ACHN (cell line): ENCODE results near the gene ANKK1.

ENCODE experiments used
- DNase-seq: peaks from one replicate; pipeline ENCODE4 v3.0.0-alpha.2; 2015
- in situ Hi-C: cut with HindIII; loops from 2 replicates; pipeline ENCODE4 v1.10.0; 2017; ENCODE audit warnings: low sequenced_read_pairs, low pct_ligation_motif_present, low pct_unique_long_range_greater_than_20kb

ANKK1 gene

DNA sequence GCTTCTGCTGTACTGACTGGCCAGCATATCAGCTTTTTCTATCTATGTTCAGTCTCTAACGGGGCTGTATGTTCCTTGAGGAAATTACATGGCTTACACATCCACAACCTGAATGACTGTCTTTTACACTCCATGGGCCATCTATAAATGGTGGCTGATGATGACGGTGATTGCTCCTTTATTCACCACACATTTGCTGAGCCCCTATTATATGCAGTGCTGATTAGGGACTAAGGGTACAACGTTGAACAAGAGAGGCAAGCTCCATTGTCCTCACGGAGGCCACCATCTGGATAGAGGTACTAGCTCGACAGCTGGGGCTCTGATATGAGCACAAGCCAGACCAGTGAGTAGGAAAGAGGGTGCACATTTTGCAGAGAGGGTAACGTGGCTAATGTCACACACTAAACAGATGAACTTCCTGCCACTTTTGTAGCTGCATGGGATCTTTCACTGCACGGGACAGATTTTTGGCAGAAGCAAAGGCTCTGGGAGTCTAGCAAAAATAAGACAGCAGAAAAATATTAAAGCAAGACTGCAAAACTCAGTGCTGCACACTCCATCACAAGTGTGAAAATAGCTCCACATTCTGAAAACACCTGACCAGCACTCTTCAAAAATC is 57.0 kb downstream of the ANKK1 start:
- in situ Hi-C loops: no loop called here
- DNase-seq: no peak

DNA sequence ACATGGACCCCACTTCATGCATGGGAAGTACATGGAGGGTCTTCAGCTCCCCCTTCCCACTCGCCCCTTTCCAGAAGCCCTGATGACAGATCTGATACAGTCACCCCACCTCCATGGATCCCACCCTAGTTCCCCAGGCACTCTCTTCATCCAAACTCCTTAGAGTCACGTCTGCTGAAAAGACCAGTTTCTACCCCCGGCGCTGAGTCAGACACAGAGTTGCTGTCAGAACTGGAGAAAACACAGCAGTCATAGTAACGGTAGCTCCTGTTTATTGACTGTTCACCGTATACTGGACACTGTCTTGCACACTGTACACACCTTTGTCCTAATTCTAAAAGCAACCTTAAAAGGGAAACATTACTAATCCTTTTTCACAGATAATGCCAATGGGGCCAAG is 58.5 kb downstream of the ANKK1 start:
- DNase-seq: no peak
- in situ Hi-C loops: no loop called here

DNA sequence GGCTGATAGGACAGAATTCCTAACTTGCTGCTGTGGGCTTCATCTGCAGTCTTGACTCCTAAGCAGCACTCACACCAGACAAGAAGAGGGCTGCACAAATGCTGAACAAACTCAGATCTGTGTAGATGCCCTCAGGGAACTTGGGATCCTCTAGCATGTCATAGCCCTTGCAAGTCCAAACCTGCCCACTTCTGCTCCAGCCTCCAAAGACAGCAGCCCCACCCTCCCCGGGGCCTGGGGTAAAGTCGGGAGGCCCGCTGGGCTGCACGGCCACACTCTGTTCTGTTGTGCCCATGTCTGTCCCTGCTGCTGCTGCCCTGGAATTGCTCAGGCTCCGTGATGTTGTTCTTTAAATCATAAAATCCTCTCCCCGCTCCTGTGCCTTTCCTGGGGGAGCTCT is 59.4 kb downstream of the ANKK1 start:
- in situ Hi-C loops: no loop called here
- DNase-seq: no peak

DNA sequence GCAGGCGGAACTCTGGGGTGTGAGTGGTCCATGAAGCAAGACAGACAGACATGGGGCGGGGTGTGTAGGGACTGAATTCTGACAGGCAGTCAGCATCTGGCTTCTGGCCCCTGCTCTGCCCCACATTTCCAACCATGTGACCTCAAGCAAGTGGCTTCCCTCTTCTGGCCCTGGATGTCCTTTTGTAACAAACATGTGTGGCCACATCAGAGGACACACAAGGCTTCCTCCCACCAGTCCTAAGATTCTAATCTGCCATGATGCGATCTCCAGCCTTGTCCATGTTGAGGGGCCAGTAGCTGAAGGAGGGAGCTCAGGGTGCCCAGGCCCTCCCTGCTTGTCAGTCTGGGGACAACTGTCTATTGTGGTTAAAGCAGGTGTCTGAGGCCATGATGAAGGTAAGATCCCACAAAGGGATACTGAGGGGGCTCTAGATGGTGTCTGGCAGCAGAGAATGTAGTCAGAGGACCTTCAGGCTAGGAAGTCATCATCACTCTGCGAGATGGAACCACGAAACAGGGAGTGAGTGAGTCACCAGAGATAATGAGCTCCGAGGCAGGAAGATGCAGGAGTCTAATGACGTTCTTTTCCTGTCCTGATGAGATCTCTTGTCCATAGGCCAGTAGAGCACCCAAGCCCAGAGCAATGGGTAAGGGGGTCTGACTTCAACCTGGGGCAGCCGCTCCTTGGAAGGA is 60.2 kb downstream of the ANKK1 start:
- in situ Hi-C loops: no loop called here
- no peak for DNase-seq

DNA sequence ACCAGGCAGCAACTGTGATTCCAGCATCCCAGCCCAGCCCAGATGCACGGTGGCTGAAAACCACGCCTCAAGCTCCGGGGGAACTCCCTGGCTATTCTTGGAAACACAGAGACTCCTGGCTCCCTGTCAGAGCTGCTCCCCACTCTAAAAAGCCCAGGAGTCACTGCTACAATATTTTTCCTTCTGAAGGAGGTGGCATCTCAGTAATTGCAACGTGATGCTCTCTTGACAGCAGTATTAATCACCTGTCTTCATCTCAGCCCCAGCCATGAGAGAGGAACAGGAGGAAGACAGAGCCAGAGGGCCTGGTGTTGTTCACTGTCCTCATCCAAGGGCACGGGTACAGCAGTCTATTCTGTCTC is 60.7 kb downstream of the ANKK1 start:
- DNase-seq: no peak

DNA sequence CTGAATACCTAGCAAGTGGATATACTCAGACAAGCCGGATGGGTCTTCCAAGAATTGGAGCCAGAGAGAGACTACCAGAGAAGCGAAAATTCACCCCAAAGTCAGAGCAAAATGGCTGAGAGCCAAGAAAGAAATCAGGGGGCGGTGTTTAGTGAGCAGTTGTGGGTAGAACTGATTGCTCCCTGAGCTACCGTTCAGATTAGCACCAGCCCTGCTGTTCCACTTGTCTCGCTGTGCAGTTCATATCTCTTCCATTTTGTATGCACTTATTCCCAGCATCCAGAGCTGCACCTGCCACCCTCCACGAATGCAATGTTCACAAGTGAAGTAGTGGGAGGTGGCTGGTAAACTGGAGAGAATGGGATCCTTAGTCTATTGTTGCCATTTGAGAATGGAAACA is 62.2 kb downstream of the ANKK1 start:
- in situ Hi-C loops: no loop called here
- DNase-seq: no peak

More for the DNA sequence above, 60.7 kb downstream of the ANKK1 start:
- in situ Hi-C loops: no loop called here
